WTC11 (cell line): Measurements from ENCODE around the gene ADAM11. TPM values are rescaled to one million over a fixed set of nuclear protein-coding genes. Genes with fewer than 3 reads are reported as not detected.

Source experiments
- ATAC-seq: fragments of 200-7000 bp; cut with Tn5 transposase; 2 replicates; pipeline ENCODE4 v1.10.0; 2021; ENCODE audit warnings: mild to moderate bottlenecking, moderate library complexity
- CTCF ChIA-PET: fragments of 300-600 bp; sonication (Branson Sonifier 250); formaldehyde crosslinking; loops from one replicate; lab custom pipeline; 2021; ENCODE audit warnings: antibody characterized with exemption; lab: Charles Lee
- POLR2A ChIA-PET: fragments of 350-600 bp; sonication (Branson Sonifier 250); formaldehyde crosslinking; loops from one replicate; lab custom pipeline; 2021; ENCODE audit warnings: antibody characterized with exemption; lab: Charles Lee
- DNase-seq: peaks from one replicate; pipeline ENCODE4 v3.0.0; 2021; ENCODE audit warnings: low spot score
- H3K27ac Mint-ChIP-seq: 2 replicates; pipeline ENCODE4 v1.8.0; 2021; ENCODE audit warnings: mixed read lengths
- H3K27me3 Mint-ChIP-seq: 2 replicates; pipeline ENCODE4 v1.8.0; 2021; ENCODE audit warnings: low read depth, mild to moderate bottlenecking, moderate library complexity, mixed read lengths
- H3K36me3 Mint-ChIP-seq: 2 replicates; pipeline ENCODE4 v1.8.0; 2021; ENCODE audit warnings: mixed read lengths
- H3K4me1 Mint-ChIP-seq: 2 replicates; pipeline ENCODE4 v1.8.0; 2022; ENCODE audit warnings: mixed read lengths
- H3K4me3 Mint-ChIP-seq: 2 replicates; pipeline ENCODE4 v1.8.0; 2021; ENCODE audit warnings: mild to moderate bottlenecking, moderate library complexity, mixed read lengths
- H3K9me3 Mint-ChIP-seq: 2 replicates; pipeline ENCODE4 v1.8.0; 2021; ENCODE audit warnings: mixed read lengths
- GRHL2 ChIP-seq: fragments of 250-450 bp; sonication (Bioruptor Pico); IDR thresholded peaks from 2 replicates; pipeline ENCODE4 v1.8.0; 2022; ENCODE audit warnings: mild to moderate bottlenecking, moderate library complexity; ENCODE audit not compliant: insufficient replicate concordance, severe bottlenecking
- MAX ChIP-seq: sonication (generic); formaldehyde crosslinking; IDR thresholded peaks from 2 replicates; pipeline ENCODE4 v1.8.0; 2022; ENCODE audit warnings: mild to moderate bottlenecking, missing genetic modification reagents
- MLX ChIP-seq: sonication (generic); formaldehyde crosslinking; IDR thresholded peaks from 2 replicates; pipeline ENCODE4 v1.8.1; 2023; ENCODE audit warnings: mild to moderate bottlenecking, missing genetic modification reagents, moderate library complexity
- NFATC4 ChIP-seq: fragments of 250-450 bp; sonication (Bioruptor Pico); IDR thresholded peaks from 2 replicates; pipeline ENCODE4 v1.9.0; 2021; ENCODE audit warnings: mild to moderate bottlenecking
- NFE2L1 ChIP-seq: sonication (generic); formaldehyde crosslinking; IDR thresholded peaks from 2 replicates; pipeline ENCODE4 v1.8.1; 2023; ENCODE audit warnings: missing genetic modification reagents
- SMAD3 ChIP-seq: sonication (generic); formaldehyde crosslinking; IDR thresholded peaks from 2 replicates; pipeline ENCODE4 v1.8.0; 2022; ENCODE audit warnings: missing genetic modification reagents, mild to moderate bottlenecking, borderline replicate concordance
- SP1 ChIP-seq: sonication (generic); formaldehyde crosslinking; conservative IDR thresholded peaks from 2 replicates; pipeline ENCODE4 v1.8.1; 2022; ENCODE audit warnings: missing genetic modification reagents
- STAT6 ChIP-seq: sonication (generic); formaldehyde crosslinking; conservative IDR thresholded peaks from 2 replicates; pipeline ENCODE4 v1.8.1; 2023; ENCODE audit warnings: mild to moderate bottlenecking, low read depth, missing genetic modification reagents, moderate library complexity
- TP53 ChIP-seq: sonication (generic); formaldehyde crosslinking; IDR thresholded peaks from 2 replicates; pipeline ENCODE4 v1.8.1; 2023; ENCODE audit warnings: mild to moderate bottlenecking, missing genetic modification reagents
- ZNF138 ChIP-seq: sonication (generic); formaldehyde crosslinking; conservative IDR thresholded peaks from 2 replicates; pipeline ENCODE4 v1.8.1; 2022; ENCODE audit warnings: mild to moderate bottlenecking, moderate library complexity, missing genetic modification reagents
- ZNF232 ChIP-seq: sonication (generic); formaldehyde crosslinking; IDR thresholded peaks from 2 replicates; pipeline ENCODE4 v1.8.0; 2022; ENCODE audit warnings: mild to moderate bottlenecking, missing genetic modification reagents
- ZNF317 ChIP-seq: sonication (generic); formaldehyde crosslinking; IDR thresholded peaks from 2 replicates; pipeline ENCODE4 v1.8.1; 2023; ENCODE audit warnings: low read depth, mild to moderate bottlenecking, moderate library complexity, missing genetic modification reagents, borderline replicate concordance
- ZNF423 ChIP-seq: fragments of 250-450 bp; sonication (Bioruptor Pico); IDR thresholded peaks from 2 replicates; pipeline ENCODE4 v2.1.2; 2022; ENCODE audit warnings: mild to moderate bottlenecking, moderate library complexity
- ZNF671 ChIP-seq: fragments of 250-450 bp; sonication (Bioruptor Pico); IDR thresholded peaks from 2 replicates; pipeline ENCODE4 v1.8.0; 2021; ENCODE audit warnings: mild to moderate bottlenecking
- ZSCAN18 ChIP-seq: fragments of 250-450 bp; sonication (Bioruptor Pico); IDR thresholded peaks from 2 replicates; pipeline ENCODE4 v2.1.2; 2022; ENCODE audit warnings: mild to moderate bottlenecking, moderate library complexity
- total RNA-seq: library from RNA; stranded (reverse); gene quantifications from 3 replicates; pipeline ENCODE4 v1.2.3, GENCODE V29; 2021
- TF ChIP-seq, protein P1 (sequence below): fragments of 250-450 bp; sonication (Bioruptor Pico); IDR thresholded peaks from 2 replicates; pipeline ENCODE4 v1.9.0; 2021; ENCODE audit warnings: mild to moderate bottlenecking

ADAM11 gene
- total RNA-seq, 1 experiment from 2014 or later, result 3.0 TPM

GRCh38 chr17:44807093-44807816, 48.5 kb downstream of the ADAM11 start:
- peaks cover 4% of the 10 kb centered on the region; the same call in 1 of the 2 replicates for H3K4me1 Mint-ChIP-seq
- peak overlapping the region; percentile 63 for H3K27ac Mint-ChIP-seq
- no peak for DNase-seq
- POLR2A ChIA-PET, result no interaction called here
- CTCF ChIA-PET, result interaction anchor here (0.6 to 1.6 kb wide), 2 partner anchors 21 to 162 kb away, joined by 3 read pairs; no protein-coding TSS in a partner anchor
- H3K36me3 Mint-ChIP-seq, result peaks cover 39% of the 10 kb centered on the region
- ATAC-seq, result no peak
- H3K27me3 Mint-ChIP-seq, result no peaks in the 10 kb centered on the region
- H3K9me3 Mint-ChIP-seq, result no peaks in the 10 kb centered on the region
- TF ChIP-seq, protein P1, sequence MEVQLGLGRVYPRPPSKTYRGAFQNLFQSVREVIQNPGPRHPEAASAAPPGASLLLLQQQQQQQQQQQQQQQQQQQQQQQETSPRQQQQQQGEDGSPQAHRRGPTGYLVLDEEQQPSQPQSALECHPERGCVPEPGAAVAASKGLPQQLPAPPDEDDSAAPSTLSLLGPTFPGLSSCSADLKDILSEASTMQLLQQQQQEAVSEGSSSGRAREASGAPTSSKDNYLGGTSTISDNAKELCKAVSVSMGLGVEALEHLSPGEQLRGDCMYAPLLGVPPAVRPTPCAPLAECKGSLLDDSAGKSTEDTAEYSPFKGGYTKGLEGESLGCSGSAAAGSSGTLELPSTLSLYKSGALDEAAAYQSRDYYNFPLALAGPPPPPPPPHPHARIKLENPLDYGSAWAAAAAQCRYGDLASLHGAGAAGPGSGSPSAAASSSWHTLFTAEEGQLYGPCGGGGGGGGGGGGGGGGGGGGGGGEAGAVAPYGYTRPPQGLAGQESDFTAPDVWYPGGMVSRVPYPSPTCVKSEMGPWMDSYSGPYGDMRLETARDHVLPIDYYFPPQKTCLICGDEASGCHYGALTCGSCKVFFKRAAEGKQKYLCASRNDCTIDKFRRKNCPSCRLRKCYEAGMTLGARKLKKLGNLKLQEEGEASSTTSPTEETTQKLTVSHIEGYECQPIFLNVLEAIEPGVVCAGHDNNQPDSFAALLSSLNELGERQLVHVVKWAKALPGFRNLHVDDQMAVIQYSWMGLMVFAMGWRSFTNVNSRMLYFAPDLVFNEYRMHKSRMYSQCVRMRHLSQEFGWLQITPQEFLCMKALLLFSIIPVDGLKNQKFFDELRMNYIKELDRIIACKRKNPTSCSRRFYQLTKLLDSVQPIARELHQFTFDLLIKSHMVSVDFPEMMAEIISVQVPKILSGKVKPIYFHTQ (CRISPR knock-in tag), result no peak
- TF ChIP-seq MLX (CRISPR knock-in tag) (no peak), ZNF671 (CRISPR knock-in tag) (no peak), STAT6 (CRISPR knock-in tag) (no peak), ZNF232 (CRISPR knock-in tag) (no peak), SMAD3 (CRISPR knock-in tag) (no peak), TP53 (CRISPR knock-in tag) (no peak), MAX (CRISPR knock-in tag) (no peak), SP1 (CRISPR knock-in tag) (no peak)
- TF ChIP-seq, all 79 proteins: peak for 0
- no peak overlapping the region for H3K4me3 Mint-ChIP-seq

DNA sequence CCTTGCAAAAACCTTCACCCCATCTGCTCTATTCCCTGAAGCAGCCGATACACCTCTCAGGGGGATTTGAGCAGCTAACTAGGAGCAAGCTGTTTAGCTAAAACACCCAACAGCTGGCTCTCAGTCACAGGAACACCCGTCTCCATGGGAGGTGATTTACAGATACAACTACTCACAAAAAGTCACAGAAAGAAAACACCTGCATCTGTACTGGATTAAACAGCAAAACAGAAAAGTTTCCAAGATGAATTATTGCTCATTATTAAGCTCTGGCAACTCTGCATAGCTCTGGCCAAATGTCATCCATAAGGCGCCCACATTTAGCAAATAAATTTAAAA, 49.0 kb downstream of the ADAM11 start:
- Mint-ChIP-seq H3K9me3 (no peaks in the 10 kb centered on the region), H3K27me3 (no peaks in the 10 kb centered on the region), H3K36me3 (peaks cover 37% of the 10 kb centered on the region), H3K4me3 (no peak overlapping the region), H3K27ac (0 out of 2 replicates have a peak overlapping the region, but pooled peaks have one; percentile 36), H3K4me1 (peaks cover 4% of the 10 kb centered on the region; the same call in 1 of the 2 replicates)
- DNase-seq, result no peak
- TF ChIP-seq NFE2L1 (CRISPR knock-in tag), result no peak
- TF ChIP-seq NFATC4, result no peak
- TF ChIP-seq ZNF423 (CRISPR knock-in tag), result no peak
- no peak for TF ChIP-seq ZSCAN18 (CRISPR knock-in tag)
- no peak for TF ChIP-seq ZNF138 (CRISPR knock-in tag)
- no peak for TF ChIP-seq GRHL2
- TF ChIP-seq ZNF317, result no peak
- ATAC-seq, result no peak
- CTCF ChIA-PET, result interaction anchor here (0.6 to 1.6 kb wide), 3 partner anchors 22 to 426 kb away, joined by 3 to 6 read pairs (median 3); no protein-coding TSS in a partner anchor
- POLR2A ChIA-PET, result no interaction called here
